Measurements from ENCODE around the gene WSCD2.

Gene WSCD2

GRCh38 chr12:108282160-108282559, 153.1 kb downstream of the WSCD2 start:
- Histone ChIP-seq H3K4me1 (ENCODE audit: control insufficient read depth, insufficient read depth, low read length) (no peaks in the 10 kb centered on the region), H3K9me3 (replicated peaks; ENCODE audit: low read length) (no peaks in the 10 kb centered on the region), H3K36me3 (ENCODE audit: insufficient read depth, low read length) (no peaks in the 10 kb centered on the region), H3K4me3 (ENCODE audit: low read length) (no peak overlapping the region), H3K27me3 (ENCODE audit: control insufficient read depth, insufficient read depth, low read length) (peaks cover 15% of the 10 kb centered on the region), H3K9ac (ENCODE audit: low read depth, low read length) (no peak overlapping the region), H3K4me2 (ENCODE audit: low read length) (no peak overlapping the region)

- Histone ChIP-seq H3K27me3 (ENCODE audit: control insufficient read depth, insufficient read depth, low read length) (peaks cover 15% of the 10 kb centered on the region), H3K4me3 (ENCODE audit: low read length) (no peak overlapping the region), H3K4me1 (ENCODE audit: control insufficient read depth, insufficient read depth, low read length) (no peaks in the 10 kb centered on the region), H3K4me2 (ENCODE audit: low read length) (no peak overlapping the region), H3K9me3 (replicated peaks; ENCODE audit: low read length) (no peaks in the 10 kb centered on the region), H3K36me3 (ENCODE audit: insufficient read depth, low read length) (no peaks in the 10 kb centered on the region), H3K9ac (ENCODE audit: low read depth, low read length) (no peak overlapping the region)
Measured at GRCh38 chr12:108282676-108283075, 153.6 kb downstream of the WSCD2 start.

- H3K4me2 ChIP-seq (ENCODE audit: low read length): no peak overlapping the region
- H3K9ac ChIP-seq (ENCODE audit: low read depth, low read length): no peak overlapping the region
- H3K9me3 ChIP-seq (replicated peaks; ENCODE audit: low read length): no peaks in the 10 kb centered on the region
- no peaks in the 10 kb centered on the region for H3K4me1 ChIP-seq (ENCODE audit: control insufficient read depth, insufficient read depth, low read length)
- no peak overlapping the region for H3K4me3 ChIP-seq (ENCODE audit: low read length)
- H3K36me3 ChIP-seq (ENCODE audit: insufficient read depth, low read length): peaks cover 5% of the 10 kb centered on the region
- H3K27me3 ChIP-seq (ENCODE audit: control insufficient read depth, insufficient read depth, low read length): peaks cover 10% of the 10 kb centered on the region
Measured at GRCh38 chr12:108284163-108284562, 155.1 kb downstream of the WSCD2 start.

- peaks cover 13% of the 10 kb centered on the region for H3K36me3 ChIP-seq (ENCODE audit: insufficient read depth, low read length)
- no peak overlapping the region for H3K4me2 ChIP-seq (ENCODE audit: low read length)
- H3K9ac ChIP-seq (ENCODE audit: low read depth, low read length): no peak overlapping the region
Measured at GRCh38 chr12:108285016-108285415, 155.9 kb downstream of the WSCD2 start.

GRCh38 chr12:108287227-108287626, 158.1 kb downstream of the WSCD2 start:
- H3K4me3 ChIP-seq (ENCODE audit: low read length): no peak overlapping the region
- H3K4me2 ChIP-seq (ENCODE audit: low read length): no peak overlapping the region
- H3K9ac ChIP-seq (ENCODE audit: low read depth, low read length): no peak overlapping the region
- no peaks in the 10 kb centered on the region for H3K27me3 ChIP-seq (ENCODE audit: control insufficient read depth, insufficient read depth, low read length)
- H3K4me1 ChIP-seq (ENCODE audit: control insufficient read depth, insufficient read depth, low read length): no peaks in the 10 kb centered on the region
- H3K36me3 ChIP-seq (ENCODE audit: insufficient read depth, low read length): peaks cover 32% of the 10 kb centered on the region
- no peaks in the 10 kb centered on the region for H3K9me3 ChIP-seq (replicated peaks; ENCODE audit: low read length)

More at GRCh38 chr12:108285016-108285415, 155.9 kb downstream of the WSCD2 start:
- H3K27me3 ChIP-seq (ENCODE audit: control insufficient read depth, insufficient read depth, low read length): peaks cover 2% of the 10 kb centered on the region
- H3K9me3 ChIP-seq (replicated peaks; ENCODE audit: low read length): no peaks in the 10 kb centered on the region
- no peaks in the 10 kb centered on the region for H3K4me1 ChIP-seq (ENCODE audit: control insufficient read depth, insufficient read depth, low read length)
- no peak overlapping the region for H3K4me3 ChIP-seq (ENCODE audit: low read length)

GRCh38 chr12:108289350-108290161, 160.5 kb downstream of the WSCD2 start:
- Histone ChIP-seq H3K36me3 (ENCODE audit: insufficient read depth, low read length) (peaks cover 49% of the 10 kb centered on the region), H3K4me1 (ENCODE audit: control insufficient read depth, insufficient read depth, low read length) (no peaks in the 10 kb centered on the region), H3K9ac (ENCODE audit: low read depth, low read length) (no peak overlapping the region), H3K4me2 (ENCODE audit: low read length) (no peak overlapping the region), H3K27me3 (ENCODE audit: control insufficient read depth, insufficient read depth, low read length) (no peaks in the 10 kb centered on the region), H3K9me3 (replicated peaks; ENCODE audit: low read length) (no peaks in the 10 kb centered on the region), H3K4me3 (ENCODE audit: low read length) (no peak overlapping the region)

GRCh38 chr12:108295641-108296040, 166.6 kb downstream of the WSCD2 start:
- no peaks in the 10 kb centered on the region for H3K9me3 ChIP-seq (replicated peaks; ENCODE audit: low read length)

GRCh38 chr12:108296945-108297344, 167.9 kb downstream of the WSCD2 start:
- Histone ChIP-seq H3K4me1 (ENCODE audit: control insufficient read depth, insufficient read depth, low read length) (peaks cover under 1% of the 10 kb centered on the region), H3K36me3 (ENCODE audit: insufficient read depth, low read length) (peaks cover 32% of the 10 kb centered on the region), H3K27me3 (ENCODE audit: control insufficient read depth, insufficient read depth, low read length) (no peaks in the 10 kb centered on the region), H3K9me3 (replicated peaks; ENCODE audit: low read length) (no peaks in the 10 kb centered on the region), H3K4me2 (ENCODE audit: low read length) (no peak overlapping the region), H3K4me3 (ENCODE audit: low read length) (no peak overlapping the region), H3K9ac (ENCODE audit: low read depth, low read length) (no peak overlapping the region)

More at GRCh38 chr12:108295641-108296040, 166.6 kb downstream of the WSCD2 start:
- Histone ChIP-seq H3K4me2 (ENCODE audit: low read length) (no peak overlapping the region), H3K27me3 (ENCODE audit: control insufficient read depth, insufficient read depth, low read length) (no peaks in the 10 kb centered on the region), H3K4me1 (ENCODE audit: control insufficient read depth, insufficient read depth, low read length) (no peaks in the 10 kb centered on the region), H3K9ac (ENCODE audit: low read depth, low read length) (no peak overlapping the region), H3K4me3 (ENCODE audit: low read length) (no peak overlapping the region), H3K36me3 (ENCODE audit: insufficient read depth, low read length) (peaks cover 45% of the 10 kb centered on the region)

- Histone ChIP-seq H3K27me3 (ENCODE audit: control insufficient read depth, insufficient read depth, low read length) (no peaks in the 10 kb centered on the region), H3K9ac (ENCODE audit: low read depth, low read length) (no peak overlapping the region), H3K9me3 (replicated peaks; ENCODE audit: low read length) (no peaks in the 10 kb centered on the region), H3K4me1 (ENCODE audit: control insufficient read depth, insufficient read depth, low read length) (peaks cover 5% of the 10 kb centered on the region), H3K4me2 (ENCODE audit: low read length) (no peak overlapping the region), H3K4me3 (ENCODE audit: low read length) (no peak overlapping the region), H3K36me3 (ENCODE audit: insufficient read depth, low read length) (peaks cover 27% of the 10 kb centered on the region)
Measured at GRCh38 chr12:108297424-108297823, 168.3 kb downstream of the WSCD2 start.

GRCh38 chr12:108297895-108298760, 169.0 kb downstream of the WSCD2 start:
- Histone ChIP-seq H3K4me2 (ENCODE audit: low read length) (no peak overlapping the region), H3K9ac (ENCODE audit: low read depth, low read length) (no peak overlapping the region), H3K4me3 (ENCODE audit: low read length) (no peak overlapping the region), H3K27me3 (ENCODE audit: control insufficient read depth, insufficient read depth, low read length) (no peaks in the 10 kb centered on the region), H3K9me3 (replicated peaks; ENCODE audit: low read length) (no peaks in the 10 kb centered on the region), H3K4me1 (ENCODE audit: control insufficient read depth, insufficient read depth, low read length) (peaks cover 12% of the 10 kb centered on the region), H3K36me3 (ENCODE audit: insufficient read depth, low read length) (peaks cover 21% of the 10 kb centered on the region)

- no peak overlapping the region for H3K4me2 ChIP-seq (ENCODE audit: low read length)
- H3K36me3 ChIP-seq (ENCODE audit: insufficient read depth, low read length): peaks cover 14% of the 10 kb centered on the region
- H3K9me3 ChIP-seq (replicated peaks; ENCODE audit: low read length): no peaks in the 10 kb centered on the region
- H3K4me1 ChIP-seq (ENCODE audit: control insufficient read depth, insufficient read depth, low read length): peaks cover 19% of the 10 kb centered on the region
- H3K27me3 ChIP-seq (ENCODE audit: control insufficient read depth, insufficient read depth, low read length): no peaks in the 10 kb centered on the region
- H3K9ac ChIP-seq (ENCODE audit: low read depth, low read length): no peak overlapping the region
- no peak overlapping the region for H3K4me3 ChIP-seq (ENCODE audit: low read length)
Measured at GRCh38 chr12:108298761-108299275, 169.7 kb downstream of the WSCD2 start.

Data from skeletal muscle satellite cell (primary cell).